Breast epithelium (tissue), 4 donors: ENCODE data around the gene POLA1. TPM values are rescaled to one million over a fixed set of nuclear protein-coding genes. Genes with fewer than 3 reads are reported as not detected.

Source experiments
- DNase-seq, 2 donors: peaks; one replicate each; pipeline ENCODE4 v3.0.0-alpha.2; 2019; ENCODE audit warnings: low spot score in 2 of 2
- H3K27ac ChIP-seq, 2 donors: fragments of 200-600 bp; sonication (generic) in 1 of 2; one replicate each; pipeline ENCODE4 v1.5.1; 2016 to 2019; ENCODE audit warnings: mild to moderate bottlenecking in 1 of 2
- H3K27me3 ChIP-seq, 2 donors: fragments of 200-600 bp; sonication (generic) in 1 of 2; one replicate each; pipeline versions ENCODE4 v1.5.1 to v1.6.0; 2017 to 2019; ENCODE audit warnings: control low read depth in 1 of 2, mild to moderate bottlenecking in 1 of 2
- H3K36me3 ChIP-seq: fragments of 200-600 bp; one replicate; pipeline ENCODE4 v1.5.1; 2019
- H3K4me1 ChIP-seq, 2 donors: fragments of 200-600 bp; sonication (generic); one replicate each; pipeline ENCODE4 v1.5.1; 2016 to 2019; ENCODE audit warnings: control low read depth in 1 of 2
- H3K4me3 ChIP-seq, 3 donors: fragments of 200-600 bp; sonication (generic); 1 replicate in 2 of 3; 2 replicates in 1 of 3; pipeline ENCODE4 v1.5.1; 2016 to 2019; ENCODE audit warnings: mild to moderate bottlenecking in 3 of 3, moderate library complexity in 2 of 3
- H3K9me3 ChIP-seq, 2 donors: fragments of 200-600 bp; sonication (generic) in 1 of 2; one replicate each; pipeline ENCODE4 v1.5.1; 2016 to 2019; ENCODE audit warnings: control low read depth in 1 of 2
- POLR2A ChIP-seq: fragments of 450-650 bp; IDR thresholded peaks from one replicate; pipeline ENCODE4 v1.6.1; 2016; ENCODE audit warnings: antibody characterized with exemption, mild to moderate bottlenecking, moderate library complexity
- POLR2AphosphoS5 ChIP-seq, 3 donors: sonication (generic); formaldehyde crosslinking; IDR thresholded peaks; one replicate each; pipeline ENCODE4 v1.6.1; 2017; ENCODE audit warnings: antibody characterized with exemption in 3 of 3
- intact Hi-C: fragments of 100-400 bp; cut with DNase I; formaldehyde crosslinking; loops from one replicate; pipeline ENCODE4 v1.15.1; 2023; ENCODE audit warnings: low total_unique reads
- total RNA-seq, 3 donors: library from RNA; depleted of rRNA; stranded (reverse); fragments of >200 nt; gene quantifications; one replicate each; pipeline ENCODE4 v1.1.0, GENCODE V29; 2016
- TF ChIP-seq, protein P1 (sequence below), 3 donors: fragments of 450-650 bp; IDR thresholded peaks; one replicate each; pipeline ENCODE4 v1.5.1; 2016 to 2017; ENCODE audit warnings: antibody characterized with exemption in 3 of 3, mild to moderate bottlenecking in 3 of 3, moderate library complexity in 3 of 3

POLA1 gene
- total RNA-seq, 3 donors from 2014 or later, result 8.2 to 21.8 (median 20.3) TPM

DNA sequence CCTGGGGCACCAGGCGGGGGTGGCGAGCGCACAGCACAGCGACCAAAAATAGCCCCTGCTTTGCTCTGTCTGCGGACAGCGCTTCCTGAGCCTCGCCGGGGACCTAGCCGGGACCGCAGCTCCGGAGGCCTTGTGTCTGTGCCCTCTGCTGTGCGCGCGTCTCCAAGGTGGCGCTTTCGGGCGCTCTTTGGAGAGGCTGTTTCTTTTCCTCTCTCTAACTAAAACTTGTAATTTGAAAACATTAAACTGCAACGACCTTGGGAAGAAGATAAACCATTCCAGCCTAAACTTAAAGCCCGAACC is 318.7 kb downstream of the POLA1 start:
- no peaks in the 10 kb centered on the region for H3K4me1 ChIP-seq
- intact Hi-C loops, result no loop called here

DNA sequence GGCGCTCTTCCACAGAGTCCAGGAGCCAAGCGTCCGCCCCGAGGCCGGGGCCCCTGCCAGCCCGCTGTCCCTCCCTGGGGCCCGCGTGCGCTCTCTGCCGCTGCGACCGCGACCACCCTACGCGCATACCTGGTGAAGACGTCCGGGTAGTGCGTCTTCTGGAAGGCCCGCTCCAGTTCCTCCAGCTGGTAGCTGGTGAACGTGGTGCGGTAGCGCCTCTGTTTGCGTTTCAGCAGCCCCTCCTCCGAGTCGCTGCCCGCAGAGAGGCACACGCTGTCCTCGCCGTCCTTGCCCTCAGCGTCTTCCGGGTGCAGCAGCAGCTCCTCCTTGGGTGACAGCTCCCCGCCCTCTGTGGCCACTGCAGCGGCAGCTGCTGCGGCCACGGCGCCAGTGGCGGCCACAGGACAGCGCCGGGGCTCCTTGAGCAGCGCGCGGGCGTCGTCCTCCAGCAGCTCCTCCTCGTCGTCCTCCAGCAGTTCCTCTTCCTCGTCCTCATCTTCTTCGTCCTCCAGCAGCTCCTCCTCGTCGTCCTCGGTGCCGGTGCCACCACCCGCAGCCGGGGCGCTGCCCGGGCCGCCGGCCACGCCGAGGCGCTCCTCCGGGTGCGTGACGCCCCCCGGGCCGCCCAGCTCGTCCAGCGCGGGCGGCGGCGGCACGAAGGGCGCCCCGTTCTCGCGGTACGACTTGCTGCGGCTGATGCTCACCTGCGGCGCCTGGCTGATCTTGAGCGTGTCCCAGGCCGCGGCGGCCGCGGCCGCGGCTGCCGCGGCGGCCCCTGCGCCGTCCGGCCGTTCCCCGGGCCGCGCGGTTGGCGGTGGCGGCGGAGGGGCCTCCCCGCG is 319.3 kb downstream of the POLA1 start:
- Histone ChIP-seq H3K27ac (no peak overlapping the region), H3K4me3 (peak overlapping the region; percentile 7 to 56 (median 39)), H3K36me3 (no peaks in the 10 kb centered on the region), H3K27me3 (peaks cover 5 to 96% of the 10 kb centered on the region in 2 donors), H3K4me1 (no peaks in the 10 kb centered on the region), H3K9me3 (peaks cover 0 to 9% of the 10 kb centered on the region in 2 donors)
- TF ChIP-seq, protein P1, sequence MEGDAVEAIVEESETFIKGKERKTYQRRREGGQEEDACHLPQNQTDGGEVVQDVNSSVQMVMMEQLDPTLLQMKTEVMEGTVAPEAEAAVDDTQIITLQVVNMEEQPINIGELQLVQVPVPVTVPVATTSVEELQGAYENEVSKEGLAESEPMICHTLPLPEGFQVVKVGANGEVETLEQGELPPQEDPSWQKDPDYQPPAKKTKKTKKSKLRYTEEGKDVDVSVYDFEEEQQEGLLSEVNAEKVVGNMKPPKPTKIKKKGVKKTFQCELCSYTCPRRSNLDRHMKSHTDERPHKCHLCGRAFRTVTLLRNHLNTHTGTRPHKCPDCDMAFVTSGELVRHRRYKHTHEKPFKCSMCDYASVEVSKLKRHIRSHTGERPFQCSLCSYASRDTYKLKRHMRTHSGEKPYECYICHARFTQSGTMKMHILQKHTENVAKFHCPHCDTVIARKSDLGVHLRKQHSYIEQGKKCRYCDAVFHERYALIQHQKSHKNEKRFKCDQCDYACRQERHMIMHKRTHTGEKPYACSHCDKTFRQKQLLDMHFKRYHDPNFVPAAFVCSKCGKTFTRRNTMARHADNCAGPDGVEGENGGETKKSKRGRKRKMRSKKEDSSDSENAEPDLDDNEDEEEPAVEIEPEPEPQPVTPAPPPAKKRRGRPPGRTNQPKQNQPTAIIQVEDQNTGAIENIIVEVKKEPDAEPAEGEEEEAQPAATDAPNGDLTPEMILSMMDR (IDR thresholded peaks at IDR 0.05), result no peak
- TF ChIP-seq POLR2A (no peak), POLR2AphosphoS5 (IDR thresholded peaks at IDR 0.05) (no peak)
- DNase-seq, result no peak
- intact Hi-C loops, result no loop called here

More for the DNA sequence above, 318.7 kb downstream of the POLA1 start:
- no peak for DNase-seq
- Histone ChIP-seq H3K27ac (no peak overlapping the region), H3K36me3 (no peaks in the 10 kb centered on the region), H3K9me3 (peaks cover 0 to 9% of the 10 kb centered on the region in 2 donors), H3K4me3 (peak overlapping the region in 2 of 3 donors; percentile 39 to 56), H3K27me3 (peaks cover 5 to 96% of the 10 kb centered on the region in 2 donors)
- TF ChIP-seq, protein P1 (IDR thresholded peaks at IDR 0.05), result no peak
- no peak for TF ChIP-seq POLR2A

DNA sequence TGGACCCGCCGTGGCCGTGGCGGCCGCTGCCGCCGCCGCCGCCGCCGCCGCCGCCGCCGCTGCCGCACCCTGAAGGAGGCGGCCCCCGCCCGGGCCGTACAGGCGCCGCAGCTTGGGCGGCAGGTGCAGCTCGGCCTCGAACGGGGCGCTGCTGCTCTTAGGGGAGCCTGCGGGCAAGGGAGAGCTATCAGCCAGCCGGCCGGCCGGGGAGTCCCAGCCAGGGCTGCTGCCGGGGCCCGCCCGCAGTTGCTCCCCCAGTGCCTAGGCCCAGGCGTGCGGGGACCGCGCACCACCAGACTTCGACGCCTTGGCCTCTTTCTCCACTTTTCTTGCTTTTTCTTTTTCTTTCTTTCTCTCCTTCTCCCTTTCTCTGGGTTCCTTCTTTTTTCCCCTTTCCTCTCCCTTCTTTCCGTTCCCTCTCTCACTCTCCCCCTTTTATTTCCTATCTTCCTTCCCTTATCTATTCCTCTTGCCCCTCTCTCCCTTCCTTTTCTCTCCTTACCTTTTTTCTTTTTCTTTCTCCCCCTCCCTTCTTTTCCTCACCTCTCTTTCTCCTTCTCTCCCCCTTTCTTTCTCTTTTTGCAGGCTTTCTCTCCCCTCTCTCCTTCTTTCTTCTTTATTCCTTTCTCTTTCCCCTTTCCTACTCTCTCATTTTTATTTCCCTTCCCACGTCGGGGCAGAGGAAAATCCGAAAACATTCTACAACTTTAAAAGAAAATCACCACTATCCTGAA is 320.1 kb downstream of the POLA1 start:
- Histone ChIP-seq H3K9me3 (peaks cover 0 to 9% of the 10 kb centered on the region in 2 donors), H3K27me3 (peaks cover 5 to 96% of the 10 kb centered on the region in 2 donors), H3K4me1 (no peaks in the 10 kb centered on the region), H3K27ac (no peak overlapping the region), H3K4me3 (peak overlapping the region in 1 of 3 donors; percentile 31), H3K36me3 (no peaks in the 10 kb centered on the region)
- DNase-seq, result no peak
- intact Hi-C loops, result no loop called here
- TF ChIP-seq, protein P1 (IDR thresholded peaks at IDR 0.05), result no peak
- TF ChIP-seq POLR2AphosphoS5 (IDR thresholded peaks at IDR 0.05), result no peak
- TF ChIP-seq POLR2A, result no peak

DNA sequence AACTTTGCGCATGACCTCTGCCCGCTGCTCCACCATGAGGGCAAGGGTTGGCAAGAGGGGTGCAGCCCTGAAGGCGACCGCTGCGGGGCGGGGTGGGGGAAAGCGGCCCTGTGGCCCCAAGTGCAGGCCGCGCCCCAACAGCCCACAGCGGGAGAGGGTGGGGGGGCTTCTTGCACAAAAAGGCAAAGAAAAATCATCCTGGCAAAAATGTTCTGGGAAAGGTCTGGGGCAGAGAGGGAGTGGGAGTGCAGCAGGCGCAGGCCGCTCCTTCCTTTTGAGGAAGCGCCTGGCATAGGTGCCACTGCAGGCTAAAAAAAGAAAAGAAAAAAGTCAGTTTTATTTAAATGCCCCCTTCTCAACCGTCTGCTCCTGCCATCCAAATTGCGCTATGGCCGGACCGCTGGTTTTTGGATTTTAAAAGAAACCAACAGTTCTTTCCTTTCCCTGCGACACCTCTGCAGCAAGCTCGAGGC is 320.7 kb downstream of the POLA1 start:
- intact Hi-C loops, result no loop called here

More for the DNA sequence above, 320.7 kb downstream of the POLA1 start:
- no peaks in the 10 kb centered on the region for H3K36me3 ChIP-seq
- no peaks in the 10 kb centered on the region for H3K4me1 ChIP-seq
- TF ChIP-seq POLR2AphosphoS5 (IDR thresholded peaks at IDR 0.05) (no peak), POLR2A (no peak)
- TF ChIP-seq, protein P1 (IDR thresholded peaks at IDR 0.05), result no peak
- H3K9me3 ChIP-seq, result peaks cover 0 to 9% of the 10 kb centered on the region in 2 donors
- DNase-seq, result no peak
- peaks cover 5 to 96% of the 10 kb centered on the region in 2 donors for H3K27me3 ChIP-seq
- H3K4me3 ChIP-seq, result no peak overlapping the region
- H3K27ac ChIP-seq, result no peak overlapping the region
